Central memory CD4-positive, alpha-beta T cell (primary cell): ENCODE measurements around the gene RRAD.
A peak's percentile ranks its signal among the peaks of the same experiment; 100 is the strongest.
"Not testable (repeated sequence)": the region's sequence is repeated elsewhere in the genome, so short reads cannot be mapped to it uniquely, and the experiment has no call there.

ENCODE experiments used
- DNase-seq: peaks from one replicate; pipeline ENCODE4 v3.0.0; 2022

The RRAD gene

DNA sequence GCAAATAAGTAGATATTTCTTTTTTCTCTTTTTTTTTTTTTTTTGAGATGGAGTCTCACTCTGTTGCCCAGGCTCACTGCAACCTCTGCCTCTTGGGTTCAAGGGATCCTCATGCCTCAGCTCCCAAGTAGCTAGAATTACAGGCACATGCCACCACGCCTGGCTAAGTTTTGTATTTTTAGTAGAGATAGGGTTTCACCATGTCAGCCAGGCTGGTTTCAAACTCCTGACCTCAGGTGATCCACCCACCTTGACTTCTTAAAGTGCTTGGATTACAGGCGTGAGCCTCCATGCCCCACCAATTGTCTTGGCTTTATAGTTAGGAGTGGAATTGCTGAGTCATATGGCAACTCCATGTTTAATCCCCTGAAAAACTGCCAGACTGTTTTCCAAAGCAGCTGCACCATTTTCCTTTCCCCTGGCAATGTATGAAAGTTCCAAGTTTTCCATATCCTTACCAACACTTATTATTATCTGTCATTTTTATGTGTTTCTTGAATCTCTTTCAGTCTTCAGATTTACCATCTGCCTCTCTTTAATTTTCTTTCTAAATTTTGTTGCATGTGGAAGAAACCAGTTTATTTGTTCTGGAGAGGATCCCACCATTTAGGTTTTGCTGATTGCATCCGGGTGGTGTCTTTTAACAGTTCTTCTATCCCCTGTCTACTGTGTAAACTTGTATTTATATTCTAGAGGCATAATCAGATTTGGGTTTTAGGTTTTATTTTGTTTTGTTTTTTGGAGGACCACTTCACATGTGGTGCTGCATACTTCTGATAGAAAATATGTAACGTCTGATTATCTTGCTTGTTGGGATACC, 25.8 kb upstream of the RRAD start:
- no peak for DNase-seq

GRCh38 chr16:66950437-66950836, 25.1 kb upstream of the RRAD start:
- DNase-seq = no peak

GRCh38 chr16:66949472-66949871, 24.1 kb upstream of the RRAD start:
- DNase-seq = no peak

- DNase-seq = no peak
These were observed 23.5 kb upstream of the RRAD start for GRCh38 chr16:66948837-66949225.

DNA sequence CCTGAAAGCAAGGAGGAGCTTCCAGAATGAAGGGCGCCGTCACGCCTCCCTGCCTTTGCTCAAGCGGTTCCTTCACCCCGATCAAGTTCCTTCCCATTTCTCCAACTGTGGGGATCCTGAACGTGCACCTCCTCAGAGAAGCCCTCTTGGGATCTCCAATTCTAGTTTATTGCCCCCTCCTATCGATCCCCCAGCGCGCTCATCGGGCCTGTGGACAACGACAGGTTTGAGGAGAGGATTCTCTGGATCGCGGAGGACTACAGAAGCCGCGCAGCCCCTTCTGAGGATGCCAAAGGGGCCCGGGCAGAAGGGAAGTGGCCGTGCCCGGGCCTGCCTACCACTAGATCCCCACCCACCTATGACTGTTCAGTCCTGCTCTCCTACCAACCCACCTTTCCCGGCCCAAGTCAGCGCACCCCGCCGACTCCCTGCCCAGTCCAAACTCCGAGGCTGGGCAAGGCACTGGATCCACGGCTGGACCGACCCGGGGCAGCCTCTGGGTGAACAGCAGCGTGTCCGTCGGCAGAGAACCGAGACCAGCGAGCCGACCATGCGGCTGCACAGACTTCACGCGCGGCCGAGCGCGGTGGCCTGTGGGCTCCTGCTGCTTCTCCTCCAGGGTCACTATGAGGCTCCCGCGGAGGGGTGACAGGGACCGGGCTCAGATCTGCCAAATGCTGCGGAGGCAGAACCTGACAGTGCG, 22.9 kb upstream of the RRAD start:
- DNase-seq = no peak

GRCh38 chr16:66947302-66948065, 22.1 kb upstream of the RRAD start:
- peak; percentile 77 for DNase-seq

- no peak for DNase-seq
These were observed 21.6 kb upstream of the RRAD start for GRCh38 chr16:66946974-66947301.

GRCh38 chr16:66946541-66946940, 21.2 kb upstream of the RRAD start:
- no peak for DNase-seq

DNA sequence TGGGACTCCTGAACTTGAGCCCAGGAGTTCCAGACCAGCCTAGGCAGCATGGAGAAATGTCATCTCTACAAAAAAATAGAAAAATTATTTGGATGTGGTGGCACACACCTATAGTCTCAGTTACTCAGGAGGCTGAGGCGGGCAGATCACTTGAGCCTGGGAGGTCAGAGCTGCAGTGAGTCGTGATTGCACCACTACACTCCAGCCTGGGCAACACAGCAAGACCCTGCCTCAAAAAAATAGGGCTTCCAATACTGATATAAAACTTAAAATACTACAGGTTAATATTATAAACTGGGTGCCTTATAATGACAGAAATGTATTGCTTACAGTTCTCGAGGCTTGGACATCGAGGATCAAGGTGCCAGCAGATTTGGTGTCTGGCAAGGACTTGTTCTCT, 20.6 kb upstream of the RRAD start:
- no peak for DNase-seq

- DNase-seq = not testable (repeated sequence)
These were observed 19.6 kb upstream of the RRAD start for GRCh38 chr16:66944971-66945370.

DNA sequence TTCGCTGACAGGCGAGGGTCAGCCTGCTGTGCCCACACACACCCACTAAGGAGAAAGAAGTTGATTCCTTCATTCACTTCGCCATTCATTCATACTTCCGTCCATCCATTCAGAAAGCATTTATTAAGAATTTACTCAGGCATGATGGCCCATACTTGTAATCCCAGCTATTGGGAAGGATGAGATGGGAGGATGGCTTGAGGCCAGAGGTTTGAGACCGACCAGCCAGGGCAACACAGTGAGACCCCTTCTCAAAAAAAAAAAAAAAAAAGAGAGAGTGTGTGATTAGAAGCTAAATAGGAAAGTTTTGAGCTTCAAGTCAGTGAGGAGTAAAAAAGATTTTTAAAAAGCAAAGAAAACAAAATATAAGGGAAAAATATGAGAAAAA, 18.7 kb upstream of the RRAD start:
- DNase-seq = no peak

- DNase-seq = no peak
These were observed 18.2 kb upstream of the RRAD start for GRCh38 chr16:66943426-66944053.

GRCh38 chr16:66942981-66943380, 17.6 kb upstream of the RRAD start:
- DNase-seq = no peak

- DNase-seq = no peak
These were observed 14.9 kb upstream of the RRAD start for GRCh38 chr16:66940236-66940635.

- no peak for DNase-seq
These were observed 14.0 kb upstream of the RRAD start for GRCh38 chr16:66939366-66939765.

- no peak for DNase-seq
These were observed 12.5 kb upstream of the RRAD start for GRCh38 chr16:66937725-66938337.

DNA sequence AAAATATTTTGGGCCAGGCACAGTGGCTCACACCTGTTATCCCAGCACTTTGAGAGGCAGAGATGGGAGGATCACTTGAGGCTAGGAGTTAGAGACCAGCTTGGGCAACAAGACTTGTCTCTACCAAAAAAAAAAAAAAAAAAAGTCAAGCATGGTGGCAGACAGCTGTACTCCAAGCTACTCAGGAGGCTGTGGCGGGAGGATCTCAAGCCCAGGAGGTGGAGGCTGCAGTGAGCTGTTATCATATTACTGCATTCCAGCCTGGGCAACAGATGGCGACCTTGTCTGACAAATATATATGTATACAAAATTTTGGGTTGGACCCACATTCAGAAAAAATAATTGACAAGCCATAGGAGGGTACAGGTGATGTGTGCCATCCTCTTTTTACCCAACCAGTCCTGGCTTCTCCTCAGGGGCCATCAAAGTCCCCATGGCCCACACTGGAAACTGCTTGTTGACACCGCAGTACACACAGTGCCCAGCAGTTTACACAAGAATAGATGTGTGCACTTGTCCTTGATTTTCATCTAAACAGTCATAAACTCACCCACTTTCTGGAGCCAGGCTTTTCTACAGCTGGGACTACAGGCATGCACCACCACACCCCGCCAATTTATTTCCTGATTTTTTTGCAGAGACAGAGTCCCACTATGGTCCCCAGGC, 11.7 kb upstream of the RRAD start:
- no peak for DNase-seq

DNA sequence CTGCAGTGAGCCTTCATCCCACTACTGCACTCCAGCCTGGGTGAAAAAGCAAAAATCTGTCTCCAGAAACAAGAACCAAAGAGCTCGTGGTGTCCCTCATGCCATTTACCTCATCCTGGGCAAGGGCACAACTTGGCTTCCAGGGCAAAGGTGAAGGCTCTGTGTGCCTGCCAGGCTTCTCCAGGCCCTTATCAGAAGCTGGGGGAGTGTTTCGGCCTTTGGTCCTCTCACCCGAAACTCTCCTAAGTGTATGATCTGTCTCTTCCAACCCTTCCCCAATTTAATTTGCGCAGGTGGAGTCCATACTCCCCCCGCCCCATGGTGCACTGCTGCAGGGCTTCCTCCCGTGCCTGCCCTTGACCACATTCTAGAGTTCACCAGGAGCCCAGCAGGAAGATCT, 11.1 kb upstream of the RRAD start:
- no peak for DNase-seq

DNA sequence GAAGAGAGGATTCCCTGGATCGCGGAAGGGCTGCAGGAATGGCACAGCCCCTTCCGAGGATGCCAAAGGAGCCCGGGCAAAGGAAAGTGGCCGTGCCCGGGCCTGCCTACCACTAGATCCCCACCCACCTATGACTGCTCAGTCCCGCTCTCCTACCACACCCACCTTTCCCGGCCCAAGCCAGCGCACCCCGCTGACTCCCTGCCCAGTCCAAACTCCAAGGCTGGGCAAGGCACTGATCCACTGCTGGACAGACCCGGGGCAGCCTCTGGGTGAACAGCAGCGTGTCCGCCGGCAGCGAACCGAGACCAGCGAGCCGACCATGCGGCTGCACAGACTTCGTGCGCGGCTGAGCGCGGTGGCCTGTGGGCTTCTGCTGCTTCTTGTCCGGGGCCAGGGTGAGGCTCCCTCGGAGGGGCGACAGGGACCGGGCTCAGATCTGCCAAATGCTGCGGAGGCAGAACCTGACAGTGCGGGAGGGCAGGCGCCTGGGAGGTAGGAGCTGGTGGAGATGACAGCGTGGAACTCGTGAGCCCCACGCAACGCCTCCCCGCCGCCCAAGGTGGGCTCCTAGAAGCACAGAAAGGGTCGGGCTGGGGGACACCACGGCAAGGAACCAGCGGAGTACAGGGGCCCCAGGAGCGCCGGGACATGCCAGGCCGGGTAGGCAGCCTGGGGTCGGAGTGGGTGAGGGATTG, 10.1 kb upstream of the RRAD start, which contains the start of gene CES2:
Gene CES2, plus strand, starts transcription at position 203 of the 698 bp plus-strand sequence. Its CDS starts 120 bp downstream, at position 323.
- no peak for DNase-seq

GRCh38 chr16:66934839-66935313, 9.5 kb upstream of the RRAD start:
- not testable (repeated sequence) for DNase-seq

DNA sequence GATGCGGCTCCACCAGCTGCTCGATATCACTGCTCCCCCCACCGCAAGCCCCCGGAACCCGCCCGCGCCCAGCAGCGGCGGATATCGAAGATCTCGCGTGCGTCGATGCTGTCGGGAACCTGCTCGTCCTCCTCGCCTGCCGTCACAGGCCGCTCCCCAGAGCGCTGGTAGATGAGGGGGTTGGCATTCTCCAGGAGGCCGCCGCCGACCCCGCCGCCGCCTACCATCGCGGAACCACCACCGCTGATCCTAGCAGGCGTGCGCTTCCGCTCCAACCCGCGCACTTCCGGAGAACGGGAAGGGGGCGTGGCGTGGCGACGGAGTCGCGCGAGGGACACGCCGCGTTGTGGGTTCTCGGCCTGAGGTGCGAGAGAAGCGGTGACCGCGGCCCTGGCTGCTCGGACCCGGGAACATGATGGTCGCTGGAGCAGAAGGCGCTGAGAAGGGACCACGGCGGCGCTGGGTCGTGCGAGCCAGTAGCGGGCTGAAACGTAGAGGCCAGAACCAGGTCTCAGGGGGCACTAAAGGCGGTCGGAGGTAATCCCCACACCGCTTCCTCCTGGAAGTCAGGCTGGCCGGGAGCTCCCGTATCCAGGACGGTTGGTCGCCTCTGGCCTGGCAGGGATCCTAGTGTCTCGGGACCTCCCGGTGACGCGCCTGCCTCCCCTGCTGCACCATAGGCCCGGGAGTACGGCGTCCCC, 9.0 kb upstream of the RRAD start, which contains the start of gene CIAO2B:
Gene CIAO2B, minus strand, starts transcription at position 265 of the 701 bp plus-strand sequence. Its CDS starts 38 bp downstream, at position 227.
- peak; percentile 90 for DNase-seq
